Mesendoderm (in vitro differentiated cells): ENCODE results near the gene NNMT.
A peak's percentile ranks its signal among the peaks of the same experiment; 100 is the strongest.

Experiments
- DNase-seq: peaks from one replicate; pipeline ENCODE4 v3.0.0; 2013
- H2AK5ac ChIP-seq: 2 replicates; pipeline ENCODE4 v1.6.1; 2013; ENCODE audit warnings: low read length, inconsistent platforms
- H2BK120ac ChIP-seq: 2 replicates; pipeline ENCODE4 v1.6.1; 2013; ENCODE audit warnings: low read depth, mild to moderate bottlenecking, low read length, moderate library complexity, mixed read lengths
- H2BK15ac ChIP-seq: replicated peaks from 2 replicates; pipeline ENCODE4 v1.6.1; 2013; ENCODE audit warnings: low read depth, mild to moderate bottlenecking, moderate library complexity
- H2BK5ac ChIP-seq: 2 replicates; pipeline ENCODE4 v1.6.1; 2013; ENCODE audit warnings: low read length, inconsistent platforms
- H3K18ac ChIP-seq: 2 replicates; pipeline ENCODE4 v1.6.1; 2013; ENCODE audit warnings: mild to moderate bottlenecking, low read length, mixed read lengths
- H3K23ac ChIP-seq: one replicate; pipeline ENCODE4 v1.6.1; 2013; ENCODE audit warnings: low read length
- H3K27ac ChIP-seq: 2 replicates; pipeline ENCODE4 v1.5.1; 2013; ENCODE audit warnings: low read depth, mild to moderate bottlenecking, inconsistent platforms, low read length, moderate library complexity
- H3K27me3 ChIP-seq: 2 replicates; pipeline ENCODE4 v1.6.1; 2013; ENCODE audit warnings: low read length, control low read depth, mild to moderate bottlenecking, inconsistent platforms; ENCODE audit not compliant: insufficient read depth, poor library complexity
- H3K36me3 ChIP-seq: 2 replicates; pipeline ENCODE4 v1.6.1; 2013; ENCODE audit warnings: low read length, inconsistent platforms; ENCODE audit not compliant: control insufficient read depth, insufficient read depth
- H3K4ac ChIP-seq: one replicate; pipeline ENCODE4 v1.6.1; 2013; ENCODE audit warnings: low read depth, mild to moderate bottlenecking, low read length, moderate library complexity
- H3K4me1 ChIP-seq: 2 replicates; pipeline ENCODE4 v1.6.1; 2013; ENCODE audit warnings: low read depth, low read length, inconsistent platforms; ENCODE audit not compliant: control insufficient read depth
- H3K4me2 ChIP-seq: 2 replicates; pipeline ENCODE4 v1.6.1; 2013; ENCODE audit warnings: low read length
- H3K4me3 ChIP-seq: 2 replicates; pipeline ENCODE4 v1.5.1; 2013; ENCODE audit warnings: mild to moderate bottlenecking, low read length
- H3K56ac ChIP-seq: one replicate; pipeline ENCODE4 v1.6.1; 2013; ENCODE audit warnings: low read length
- H3K79me1 ChIP-seq: 2 replicates; pipeline ENCODE4 v1.6.1; 2013; ENCODE audit warnings: low read length, inconsistent platforms
- H3K79me2 ChIP-seq: 2 replicates; pipeline ENCODE4 v1.6.1; 2013; ENCODE audit warnings: mild to moderate bottlenecking, low read length; ENCODE audit not compliant: control insufficient read depth, insufficient read depth
- H3K9ac ChIP-seq: 2 replicates; pipeline ENCODE4 v1.6.1; 2013; ENCODE audit warnings: low read length, inconsistent platforms
- H4K5ac ChIP-seq: one replicate; pipeline ENCODE4 v1.6.1; 2013; ENCODE audit warnings: low read length
- H4K8ac ChIP-seq: one replicate; pipeline ENCODE4 v1.6.1; 2013; ENCODE audit warnings: low read depth, mild to moderate bottlenecking, control low read depth, low read length, moderate library complexity
- WGBS: extraction: QIAGEN DNeasy Blood & Tissue Kit; methylation state at CpG from one replicate; pipeline ENCODE4 v1.1.7; 2013; ENCODE audit warnings: low lambda C conversion rate, missing lambda C conversion rate; ENCODE audit not compliant: insufficient coverage; ENCODE audit errors: extremely low coverage; 5-methylcytosine and 5-hydroxymethylcytosine counted together

NNMT gene

DNA sequence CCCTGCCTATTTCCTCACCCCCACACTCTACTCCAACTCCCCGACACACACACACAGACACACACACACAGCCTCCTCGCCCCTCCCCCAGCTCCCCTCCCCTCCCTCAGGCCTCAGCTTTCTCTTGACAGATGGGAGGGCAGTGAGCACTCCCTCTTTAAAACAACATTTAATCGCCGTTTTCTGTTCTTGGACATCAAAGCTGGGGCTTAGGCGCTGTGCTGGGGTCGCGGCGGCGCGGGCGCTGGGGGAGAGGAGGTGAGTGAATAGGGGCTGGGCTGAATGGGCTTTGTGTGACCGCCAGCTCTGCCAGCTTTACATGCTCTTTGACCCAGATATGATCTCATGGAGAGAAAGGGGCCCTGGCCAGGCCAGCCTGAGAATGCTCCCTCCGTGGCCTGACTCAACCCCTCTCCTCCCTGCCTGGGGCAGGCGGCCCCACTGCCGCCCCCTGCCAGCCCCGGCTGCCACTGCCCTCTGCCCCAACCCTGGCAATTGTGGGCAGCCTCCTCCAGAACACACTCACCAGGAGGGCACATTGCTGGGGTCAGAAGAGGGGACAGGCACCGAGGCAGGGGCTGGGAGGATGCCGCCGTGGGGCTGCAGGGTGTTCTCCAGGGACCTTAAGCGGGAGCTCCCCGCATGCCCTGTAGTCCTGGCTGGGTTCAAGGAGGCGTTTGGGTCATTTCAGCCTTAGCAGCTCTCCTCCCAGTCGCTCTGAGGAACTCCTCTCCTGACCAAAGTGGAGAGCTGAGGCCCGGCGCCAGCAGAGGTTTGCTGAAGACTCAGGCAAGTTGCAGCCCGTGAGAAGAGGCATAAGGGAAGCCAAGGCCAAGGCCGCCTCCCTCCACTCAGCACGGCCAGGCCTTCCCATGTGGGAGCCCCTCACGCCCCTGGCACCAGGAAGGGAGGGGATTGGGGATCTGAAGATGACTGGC lies 38.3 kb upstream of the NNMT start:
- H4K5ac ChIP-seq: no peak overlapping the region
- H3K4me3 ChIP-seq: no peak overlapping the region
- H4K8ac ChIP-seq: no peak overlapping the region
- H3K79me2 ChIP-seq: no peaks in the 10 kb centered on the region
- H3K27me3 ChIP-seq: no peaks in the 10 kb centered on the region
- peak; percentile 31 for DNase-seq
- no peak overlapping the region for H3K4me2 ChIP-seq
- no peak overlapping the region for H2AK5ac ChIP-seq
- H3K27ac ChIP-seq: no peak overlapping the region
- no peak overlapping the region for H3K23ac ChIP-seq
- no peak overlapping the region for H2BK15ac ChIP-seq
- H3K18ac ChIP-seq: no peak overlapping the region
- no peaks in the 10 kb centered on the region for H3K79me1 ChIP-seq
- H3K56ac ChIP-seq: no peak overlapping the region
- no CpG with 5 or more reads among the region's 29 CpGs for WGBS
- H3K4me1 ChIP-seq: no peaks in the 10 kb centered on the region
- H2BK5ac ChIP-seq: no peak overlapping the region
- H3K9ac ChIP-seq: no peak overlapping the region
- H2BK120ac ChIP-seq: no peak overlapping the region
- H3K36me3 ChIP-seq: no peaks in the 10 kb centered on the region
- H3K4ac ChIP-seq: no peak overlapping the region

GRCh38 chr11:114258696-114259095 lies 37.5 kb upstream of the NNMT start:
- no peak overlapping the region for H3K27ac ChIP-seq
- no peaks in the 10 kb centered on the region for H3K79me1 ChIP-seq
- no peak overlapping the region for H3K4me3 ChIP-seq
- no peaks in the 10 kb centered on the region for H3K79me2 ChIP-seq
- no peak overlapping the region for H3K9ac ChIP-seq
- no peaks in the 10 kb centered on the region for H3K27me3 ChIP-seq
- H3K4ac ChIP-seq: no peak overlapping the region
- no peak overlapping the region for H4K5ac ChIP-seq
- H4K8ac ChIP-seq: no peak overlapping the region
- no peak overlapping the region for H3K18ac ChIP-seq
- H2AK5ac ChIP-seq: no peak overlapping the region
- WGBS: no CpG with 5 or more reads among the region's 7 CpGs
- DNase-seq: no peak
- H2BK5ac ChIP-seq: no peak overlapping the region
- no peak overlapping the region for H2BK15ac ChIP-seq
- H2BK120ac ChIP-seq: no peak overlapping the region
- H3K4me2 ChIP-seq: no peak overlapping the region
- no peak overlapping the region for H3K56ac ChIP-seq
- H3K23ac ChIP-seq: no peak overlapping the region
- H3K36me3 ChIP-seq: no peaks in the 10 kb centered on the region
- no peaks in the 10 kb centered on the region for H3K4me1 ChIP-seq

GRCh38 chr11:114259124-114259526 lies 37.1 kb upstream of the NNMT start:
- no peaks in the 10 kb centered on the region for H3K79me1 ChIP-seq
- no peak overlapping the region for H3K4me2 ChIP-seq
- no peak overlapping the region for H2AK5ac ChIP-seq
- H2BK5ac ChIP-seq: no peak overlapping the region
- H4K5ac ChIP-seq: no peak overlapping the region
- no peak overlapping the region for H3K56ac ChIP-seq
- no peak overlapping the region for H3K4me3 ChIP-seq
- no peaks in the 10 kb centered on the region for H3K36me3 ChIP-seq
- no peak for DNase-seq
- no peaks in the 10 kb centered on the region for H3K4me1 ChIP-seq
- no peaks in the 10 kb centered on the region for H3K27me3 ChIP-seq
- H4K8ac ChIP-seq: no peak overlapping the region
- no peak overlapping the region for H3K4ac ChIP-seq
- H2BK15ac ChIP-seq: no peak overlapping the region
- H3K23ac ChIP-seq: no peak overlapping the region
- no peaks in the 10 kb centered on the region for H3K79me2 ChIP-seq
- H3K18ac ChIP-seq: no peak overlapping the region
- H3K27ac ChIP-seq: no peak overlapping the region
- WGBS: no CpG with 5 or more reads among the region's 10 CpGs
- no peak overlapping the region for H3K9ac ChIP-seq
- H2BK120ac ChIP-seq: no peak overlapping the region

GRCh38 chr11:114259551-114259983 lies 36.6 kb upstream of the NNMT start:
- Histone ChIP-seq H3K4me1 (no peaks in the 10 kb centered on the region), H3K9ac (no peak overlapping the region), H3K4me3 (no peak overlapping the region), H4K5ac (no peak overlapping the region), H3K36me3 (no peaks in the 10 kb centered on the region), H2BK15ac (no peak overlapping the region), H3K27ac (no peak overlapping the region), H3K79me1 (no peaks in the 10 kb centered on the region), H3K23ac (no peak overlapping the region), H3K4me2 (no peak overlapping the region), H2BK120ac (no peak overlapping the region), H3K4ac (no peak overlapping the region), H3K27me3 (no peaks in the 10 kb centered on the region), H4K8ac (no peak overlapping the region), H2BK5ac (no peak overlapping the region), H3K18ac (no peak overlapping the region), H2AK5ac (no peak overlapping the region), H3K79me2 (no peaks in the 10 kb centered on the region), H3K56ac (no peak overlapping the region)
- WGBS: no CpG with 5 or more reads among the region's 12 CpGs
- no peak for DNase-seq

- Histone ChIP-seq H3K18ac (no peak overlapping the region), H2BK5ac (no peak overlapping the region), H2BK15ac (no peak overlapping the region), H3K56ac (no peak overlapping the region), H3K79me2 (no peaks in the 10 kb centered on the region), H3K4me1 (no peaks in the 10 kb centered on the region), H3K79me1 (no peaks in the 10 kb centered on the region), H3K27me3 (no peaks in the 10 kb centered on the region), H3K4ac (no peak overlapping the region), H2AK5ac (no peak overlapping the region), H3K4me2 (no peak overlapping the region), H3K4me3 (no peak overlapping the region), H3K9ac (no peak overlapping the region), H3K23ac (no peak overlapping the region), H3K27ac (no peak overlapping the region), H4K8ac (no peak overlapping the region), H3K36me3 (no peaks in the 10 kb centered on the region), H2BK120ac (no peak overlapping the region), H4K5ac (no peak overlapping the region)
- DNase-seq: no peak
- WGBS: no CpG with 5 or more reads among the region's 6 CpGs
Observed at GRCh38 chr11:114260077-114260476, 36.1 kb upstream of the NNMT start.
